Measurements from ENCODE around the gene UGT1A7. TPM values are rescaled to one million over a fixed set of nuclear protein-coding genes. Genes with fewer than 3 reads are reported as not detected.
"Not testable (repeated sequence)": the region's sequence is repeated elsewhere in the genome, so short reads cannot be mapped to it uniquely, and the experiment has no call there.

UGT1A7 gene
- under 1 TPM in 1 of 3 donors, not detected in 2; 0.10 TPM for total RNA-seq

DNA sequence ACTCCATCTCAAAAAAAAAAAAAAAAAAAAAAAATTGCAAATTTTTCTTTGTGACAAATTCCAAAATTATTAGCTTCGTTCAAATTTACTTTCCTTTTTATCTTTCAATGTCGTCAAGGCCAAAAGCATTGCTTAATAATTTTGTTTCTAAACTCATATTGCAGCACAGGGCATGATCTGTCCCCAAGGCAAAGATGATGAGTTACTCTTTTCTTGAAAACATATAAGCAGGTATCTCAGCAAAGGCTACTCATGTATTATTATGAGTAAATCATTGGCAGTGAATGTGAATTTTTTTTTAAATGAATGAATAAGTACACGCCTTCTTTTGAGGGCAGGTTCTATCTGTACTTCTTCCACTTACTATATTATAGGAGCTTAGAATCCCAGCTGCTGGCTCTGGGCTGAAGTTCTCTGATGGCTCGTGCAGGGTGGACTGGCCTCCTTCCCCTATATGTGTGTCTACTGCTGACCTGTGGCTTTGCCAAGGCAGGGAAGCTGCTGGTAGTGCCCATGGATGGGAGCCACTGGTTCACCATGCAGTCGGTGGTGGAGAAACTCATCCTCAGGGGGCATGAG lies at the start of gene UGT1A7:
TSS of gene UGT1A7 (plus strand) at position 381 of the 579 bp plus-strand sequence. CDS start at position 418, 37 bp downstream.
- Mint-ChIP-seq H3K36me3 (ENCODE audit: insufficient read depth) (no peaks in the 10 kb centered on the region), H3K9me3 (no peaks in the 10 kb centered on the region), H3K27me3 (ENCODE audit: low read depth) (peaks cover 10% of the 10 kb centered on the region), H3K4me3 (no peak within 1 kb of the TSS), H3K4me1 (ENCODE audit: low read depth) (no peaks in the 10 kb centered on the region)
- DNase-seq, result no peak
- ATAC-seq, result no peak

DNA sequence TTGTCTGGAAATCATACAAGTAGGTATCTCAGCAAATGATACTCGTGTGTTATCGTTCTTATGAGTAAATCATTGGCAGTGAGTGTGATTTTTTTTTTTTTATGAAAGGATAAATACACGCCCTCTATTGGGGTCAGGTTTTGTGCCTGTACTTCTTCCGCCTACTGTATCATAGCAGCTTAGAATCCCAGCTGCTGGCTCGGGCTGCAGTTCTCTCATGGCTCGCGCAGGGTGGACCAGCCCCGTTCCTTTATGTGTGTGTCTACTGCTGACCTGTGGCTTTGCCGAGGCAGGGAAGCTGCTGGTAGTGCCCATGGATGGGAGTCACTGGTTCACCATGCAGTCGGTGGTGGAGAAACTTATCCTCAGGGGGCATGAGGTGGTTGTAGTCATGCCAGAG lies 45.4 kb upstream of the UGT1A7 start, which contains the start of gene UGT1A10:
TSS of gene UGT1A10 (plus strand) at position 143 of the 400 bp plus-strand sequence. CDS start at position 218, 75 bp downstream.
- not testable (repeated sequence) for H3K4me1 Mint-ChIP-seq (ENCODE audit: low read depth); H3K4me3 Mint-ChIP-seq; DNase-seq; ATAC-seq; H3K9me3 Mint-ChIP-seq; H3K36me3 Mint-ChIP-seq (ENCODE audit: insufficient read depth)
- H3K27me3 Mint-ChIP-seq (ENCODE audit: low read depth), result peaks cover 34% of the 10 kb centered on the region

DNA sequence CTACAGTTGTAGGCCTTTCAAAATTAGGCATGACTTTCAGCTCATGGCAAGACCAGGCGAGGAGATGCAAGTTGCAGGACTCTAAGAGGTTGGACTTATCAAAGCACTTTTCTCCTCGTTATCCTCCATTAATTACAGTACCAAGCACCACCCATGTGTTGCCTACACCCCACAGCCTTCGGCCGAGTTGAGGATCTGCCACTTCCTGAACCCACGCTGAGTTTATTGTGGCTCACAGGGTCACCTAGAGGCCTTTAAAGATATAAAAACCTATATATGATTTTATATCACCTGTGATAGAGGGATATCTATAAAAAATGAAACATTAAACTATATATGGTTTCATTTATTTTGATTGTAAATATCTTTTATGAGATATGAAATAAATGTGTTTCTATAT lies 42.9 kb upstream of the UGT1A7 start:
- no peak overlapping the region for H3K4me3 Mint-ChIP-seq
- ATAC-seq (no peak), DNase-seq (no peak)
- peaks cover 6% of the 10 kb centered on the region for H3K4me1 Mint-ChIP-seq (ENCODE audit: low read depth)
- no peaks in the 10 kb centered on the region for H3K36me3 Mint-ChIP-seq (ENCODE audit: insufficient read depth)
- peaks cover 26% of the 10 kb centered on the region for H3K27me3 Mint-ChIP-seq (ENCODE audit: low read depth)
- peaks cover 3% of the 10 kb centered on the region for H3K9me3 Mint-ChIP-seq

DNA sequence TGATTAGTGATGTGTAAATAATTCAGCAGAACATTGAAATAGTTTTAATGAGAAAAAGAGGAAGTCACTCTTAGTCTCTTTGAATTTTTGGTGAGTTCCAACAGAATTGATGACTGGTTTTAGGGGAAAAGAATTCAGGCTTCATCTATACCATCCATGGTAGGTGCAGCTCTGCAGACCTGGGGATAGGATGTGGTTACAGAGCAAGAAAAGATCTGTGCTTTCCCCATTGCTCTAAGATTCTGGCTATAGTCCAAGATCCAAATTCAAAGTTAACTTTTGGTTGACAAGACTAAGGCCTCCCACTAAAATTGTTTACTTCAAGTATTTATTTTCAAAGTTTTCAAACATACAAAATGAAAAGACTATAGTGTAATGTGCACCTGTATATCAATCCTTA lies 41.8 kb upstream of the UGT1A7 start:
- Mint-ChIP-seq H3K4me3 (no peak overlapping the region), H3K4me1 (ENCODE audit: low read depth) (peaks cover 6% of the 10 kb centered on the region), H3K36me3 (ENCODE audit: insufficient read depth) (no peaks in the 10 kb centered on the region), H3K9me3 (peaks cover 3% of the 10 kb centered on the region), H3K27me3 (ENCODE audit: low read depth) (peaks cover 18% of the 10 kb centered on the region)
- no peak for ATAC-seq
- DNase-seq, result no peak

DNA sequence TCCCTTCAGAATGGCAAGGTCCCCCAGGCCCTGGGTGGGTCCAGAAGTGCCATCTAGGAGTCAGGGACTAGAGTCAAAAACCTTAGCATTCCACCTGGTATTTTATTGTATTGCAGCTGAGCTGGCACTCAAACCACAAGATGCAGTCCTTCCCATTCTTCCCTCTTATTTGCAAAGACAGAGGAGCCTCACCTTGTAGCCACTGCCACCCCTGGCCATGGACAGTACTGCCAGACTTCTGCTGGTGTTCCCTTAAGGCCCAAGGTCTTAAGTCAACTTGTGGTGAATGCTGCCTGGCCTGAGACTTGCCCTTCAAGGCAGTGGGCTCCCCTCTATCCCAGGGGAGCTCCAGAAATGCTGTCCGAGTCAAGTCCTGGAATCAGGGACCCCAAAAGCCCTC lies 38.6 kb upstream of the UGT1A7 start:
- H3K36me3 Mint-ChIP-seq (ENCODE audit: insufficient read depth), result no peaks in the 10 kb centered on the region
- H3K27me3 Mint-ChIP-seq (ENCODE audit: low read depth), result peaks cover 9% of the 10 kb centered on the region
- ATAC-seq (no peak), DNase-seq (no peak)
- peaks cover 6% of the 10 kb centered on the region for H3K4me1 Mint-ChIP-seq (ENCODE audit: low read depth)
- H3K9me3 Mint-ChIP-seq, result peaks cover 12% of the 10 kb centered on the region
- H3K4me3 Mint-ChIP-seq, result no peak overlapping the region

DNA sequence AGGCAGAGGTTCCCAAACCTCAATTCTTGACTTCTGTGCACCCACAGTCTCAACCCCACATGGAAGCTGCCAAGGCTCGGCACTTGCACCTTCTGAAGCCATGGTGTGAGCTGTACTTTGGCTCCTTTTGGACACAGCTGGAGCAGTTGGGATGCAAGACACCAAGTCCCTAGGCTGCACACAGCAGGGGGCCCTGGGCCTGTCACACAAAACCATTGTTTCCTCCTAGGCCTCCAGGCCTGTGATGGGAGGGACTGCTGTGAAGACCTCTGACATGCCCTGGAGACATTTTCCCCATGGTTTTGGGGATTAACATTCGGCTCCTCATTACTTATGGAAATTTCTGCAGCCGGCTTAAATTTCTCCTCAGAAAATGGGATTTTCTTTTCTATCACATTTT lies 35.7 kb upstream of the UGT1A7 start:
- not testable (repeated sequence) for DNase-seq; H3K36me3 Mint-ChIP-seq (ENCODE audit: insufficient read depth); H3K4me1 Mint-ChIP-seq (ENCODE audit: low read depth); H3K4me3 Mint-ChIP-seq; ATAC-seq
- Mint-ChIP-seq H3K27me3 (ENCODE audit: low read depth) (peaks cover 18% of the 10 kb centered on the region), H3K9me3 (peaks cover 12% of the 10 kb centered on the region)

DNA sequence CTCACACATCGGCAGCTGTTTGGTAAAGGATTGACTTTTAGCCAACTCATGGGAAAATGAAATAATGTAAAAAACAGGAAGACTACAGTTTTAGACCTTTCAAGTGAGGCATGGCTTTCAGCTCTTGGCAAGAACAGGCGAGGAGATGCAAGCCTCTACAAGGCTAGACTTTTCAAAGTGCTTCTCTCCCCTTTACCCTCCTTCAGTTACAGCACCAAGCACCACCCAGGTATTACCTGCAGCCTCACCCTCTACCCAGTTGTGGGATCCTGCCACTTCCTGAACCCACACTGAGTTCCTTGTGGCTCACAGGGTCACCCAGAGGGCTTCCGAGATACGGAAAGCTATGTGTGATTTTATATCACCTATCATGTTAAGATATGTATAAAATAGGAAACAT lies 30.7 kb upstream of the UGT1A7 start:
- DNase-seq (no peak), ATAC-seq (no peak)
- H3K4me3 Mint-ChIP-seq, result no peak overlapping the region
- peaks cover 8% of the 10 kb centered on the region for H3K9me3 Mint-ChIP-seq
- H3K36me3 Mint-ChIP-seq (ENCODE audit: insufficient read depth), result no peaks in the 10 kb centered on the region
- no peaks in the 10 kb centered on the region for H3K4me1 Mint-ChIP-seq (ENCODE audit: low read depth)
- peaks cover 30% of the 10 kb centered on the region for H3K27me3 Mint-ChIP-seq (ENCODE audit: low read depth)

DNA sequence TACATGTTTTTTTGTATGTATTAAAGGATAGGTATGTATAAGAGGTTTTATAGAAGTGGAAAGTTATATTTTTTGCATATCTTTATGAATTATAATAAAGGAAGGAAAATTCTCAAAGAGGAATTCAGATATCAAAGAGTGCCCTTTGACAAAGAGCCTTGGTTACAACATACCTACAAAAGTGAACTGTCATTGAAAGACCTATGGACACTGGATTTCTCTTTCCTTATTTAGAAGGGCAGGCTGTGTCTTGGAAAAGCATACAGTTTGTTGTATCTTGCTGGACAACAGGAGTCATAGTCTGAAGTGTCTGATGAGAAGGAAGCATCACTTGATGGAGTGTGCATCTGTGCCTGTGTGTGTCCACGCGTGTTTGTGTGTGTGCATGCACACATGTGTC lies 30.3 kb upstream of the UGT1A7 start:
- H3K9me3 Mint-ChIP-seq, result peaks cover 6% of the 10 kb centered on the region
- H3K4me1 Mint-ChIP-seq (ENCODE audit: low read depth), result no peaks in the 10 kb centered on the region
- H3K27me3 Mint-ChIP-seq (ENCODE audit: low read depth), result peaks cover 29% of the 10 kb centered on the region

DNA sequence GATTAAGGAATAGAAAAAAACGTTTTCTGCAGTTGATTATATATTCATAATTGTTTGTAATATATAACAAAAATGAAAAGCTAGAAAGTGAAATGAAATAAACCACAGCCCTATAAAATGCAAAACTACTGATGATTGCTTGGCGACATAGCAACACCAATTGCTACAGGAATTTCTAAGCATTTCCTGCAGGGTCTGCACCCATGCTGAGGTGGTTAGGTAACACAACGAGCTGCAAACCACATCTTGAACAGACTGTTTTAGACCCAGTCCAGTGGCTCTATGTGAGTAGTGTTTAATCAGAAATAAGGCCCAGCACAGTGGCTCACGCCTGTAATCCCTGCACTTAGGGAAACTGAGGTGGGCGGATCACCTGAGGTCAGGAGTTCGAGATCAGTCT lies 27.2 kb upstream of the UGT1A7 start:
- Mint-ChIP-seq H3K4me1 (ENCODE audit: low read depth) (no peaks in the 10 kb centered on the region), H3K27me3 (ENCODE audit: low read depth) (peaks cover 24% of the 10 kb centered on the region), H3K36me3 (ENCODE audit: insufficient read depth) (no peaks in the 10 kb centered on the region), H3K4me3 (no peak overlapping the region), H3K9me3 (no peaks in the 10 kb centered on the region)
- DNase-seq, result no peak
- ATAC-seq, result no peak

More for the DNA sequence above, 30.3 kb upstream of the UGT1A7 start:
- Mint-ChIP-seq H3K36me3 (ENCODE audit: insufficient read depth) (no peaks in the 10 kb centered on the region), H3K4me3 (no peak overlapping the region)
- DNase-seq (no peak), ATAC-seq (no peak)

DNA sequence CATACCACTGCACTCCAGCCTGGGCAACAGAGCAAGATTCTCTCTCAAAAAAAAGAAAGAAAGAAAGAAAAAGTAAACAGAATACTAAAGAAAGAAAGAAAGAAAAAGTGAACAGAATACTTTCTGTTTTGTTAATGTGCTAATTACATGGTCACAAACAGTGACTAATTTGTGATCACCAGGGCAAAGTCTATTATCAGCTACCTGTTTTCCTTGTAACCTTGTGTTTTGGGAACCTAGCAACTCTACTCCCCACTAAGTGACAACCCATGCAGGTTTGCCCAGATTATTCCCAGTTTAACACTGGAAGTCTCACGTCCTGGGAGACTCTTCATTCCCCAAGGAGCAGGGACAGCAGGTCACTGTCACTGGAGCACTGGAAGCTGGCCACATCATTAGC lies 26.7 kb upstream of the UGT1A7 start:
- ATAC-seq (no peak), DNase-seq (no peak)
- Mint-ChIP-seq H3K4me1 (ENCODE audit: low read depth) (no peaks in the 10 kb centered on the region), H3K27me3 (ENCODE audit: low read depth) (peaks cover 27% of the 10 kb centered on the region), H3K9me3 (no peaks in the 10 kb centered on the region), H3K4me3 (no peak overlapping the region), H3K36me3 (ENCODE audit: insufficient read depth) (no peaks in the 10 kb centered on the region)

DNA sequence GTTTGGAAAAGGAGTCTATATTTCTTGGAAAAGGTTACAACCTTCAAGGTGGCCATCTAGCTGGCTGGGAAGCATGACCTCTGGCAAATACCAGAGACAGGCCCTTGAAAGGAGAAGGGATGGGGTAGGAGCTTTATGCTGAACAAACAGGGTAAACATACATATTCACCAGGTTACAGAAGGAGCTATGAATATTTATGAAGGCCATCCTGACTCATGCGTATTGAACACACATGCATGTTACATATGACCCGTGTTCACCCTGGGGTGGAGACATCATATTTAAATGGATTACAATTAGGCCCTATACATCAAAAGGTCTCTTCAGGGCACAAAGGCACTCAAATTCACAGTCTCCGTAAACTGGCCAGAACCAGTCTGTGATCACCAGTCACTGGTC lies 25.8 kb upstream of the UGT1A7 start:
- DNase-seq; ATAC-seq; H3K36me3 Mint-ChIP-seq (ENCODE audit: insufficient read depth); H3K4me3 Mint-ChIP-seq; H3K4me1 Mint-ChIP-seq (ENCODE audit: low read depth); H3K9me3 Mint-ChIP-seq: not testable (repeated sequence)
- peaks cover 21% of the 10 kb centered on the region for H3K27me3 Mint-ChIP-seq (ENCODE audit: low read depth)

DNA sequence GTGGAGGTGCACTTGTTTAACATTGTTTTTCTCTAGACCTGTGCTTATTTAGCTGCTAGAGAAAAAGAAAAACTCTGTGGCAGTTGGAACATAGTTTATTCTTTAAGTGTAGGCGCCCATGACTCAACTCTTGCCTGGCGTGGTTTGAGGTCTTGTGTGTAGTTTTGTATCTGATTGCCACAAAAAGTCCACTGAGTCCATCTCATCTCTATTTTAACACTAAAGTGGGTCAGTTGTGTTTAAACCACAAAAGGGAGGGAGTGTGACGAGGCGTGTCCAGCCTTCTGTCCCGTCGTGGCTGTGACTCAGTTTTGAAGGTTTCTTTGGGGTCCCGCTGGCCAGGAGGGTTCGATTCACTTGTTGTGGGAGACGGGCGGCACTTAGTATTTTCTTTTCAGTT lies 25.3 kb upstream of the UGT1A7 start:
- DNase-seq (no peak), ATAC-seq (no peak)
- Mint-ChIP-seq H3K4me3 (no peak overlapping the region), H3K27me3 (ENCODE audit: low read depth) (peaks cover 24% of the 10 kb centered on the region), H3K36me3 (ENCODE audit: insufficient read depth) (no peaks in the 10 kb centered on the region), H3K4me1 (ENCODE audit: low read depth) (no peaks in the 10 kb centered on the region), H3K9me3 (no peaks in the 10 kb centered on the region)

DNA sequence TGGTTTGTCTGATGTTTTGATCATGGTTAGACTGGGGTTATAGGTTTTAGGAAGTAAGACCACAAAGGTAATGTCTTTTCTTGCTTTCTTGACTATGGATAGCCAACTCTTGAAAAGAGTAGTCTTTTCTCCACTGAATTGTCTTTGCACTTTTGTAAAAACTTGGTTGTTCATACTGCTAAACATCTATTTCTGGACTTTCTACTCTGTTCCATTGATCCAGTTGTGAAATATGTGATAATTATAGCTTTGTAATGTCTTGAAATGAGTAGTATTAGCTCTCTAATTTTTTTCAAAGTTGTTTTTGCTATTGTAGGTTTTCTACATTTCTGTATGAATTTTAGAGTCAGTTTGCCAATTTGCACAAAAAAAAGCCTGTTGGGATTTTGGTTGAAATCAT lies 23.1 kb upstream of the UGT1A7 start:
- H3K4me3 Mint-ChIP-seq, result no peak overlapping the region
- peaks cover 30% of the 10 kb centered on the region for H3K27me3 Mint-ChIP-seq (ENCODE audit: low read depth)
- H3K9me3 Mint-ChIP-seq, result no peaks in the 10 kb centered on the region
- ATAC-seq, result no peak
- DNase-seq, result no peak
- H3K36me3 Mint-ChIP-seq (ENCODE audit: insufficient read depth), result no peaks in the 10 kb centered on the region
- H3K4me1 Mint-ChIP-seq (ENCODE audit: low read depth), result no peaks in the 10 kb centered on the region

DNA sequence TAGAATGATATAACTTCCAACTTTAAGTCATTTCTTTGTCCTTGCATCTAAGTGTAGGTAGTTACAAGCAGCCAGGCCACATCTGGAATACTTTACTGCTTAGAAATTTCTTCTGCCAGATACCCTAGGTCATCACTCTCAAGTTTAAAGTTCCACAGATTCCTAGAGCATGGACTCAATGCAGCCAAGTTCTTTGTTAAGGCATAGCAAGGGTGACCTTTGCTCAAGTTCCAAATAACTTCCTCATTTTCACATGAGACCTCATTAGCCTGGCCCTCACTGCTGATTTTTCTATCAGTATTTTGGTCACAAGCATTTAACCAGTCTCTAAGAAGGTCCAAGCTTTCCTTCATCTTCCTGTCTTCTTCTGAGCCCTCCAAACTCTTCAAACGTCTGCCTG lies 17.8 kb upstream of the UGT1A7 start:
- H3K36me3 Mint-ChIP-seq (ENCODE audit: insufficient read depth), result no peaks in the 10 kb centered on the region
- H3K4me3 Mint-ChIP-seq, result no peak overlapping the region
- H3K9me3 Mint-ChIP-seq, result peaks cover 5% of the 10 kb centered on the region
- H3K27me3 Mint-ChIP-seq (ENCODE audit: low read depth), result peaks cover 40% of the 10 kb centered on the region
- H3K4me1 Mint-ChIP-seq (ENCODE audit: low read depth), result no peaks in the 10 kb centered on the region
- no peak for DNase-seq
- no peak for ATAC-seq

DNA sequence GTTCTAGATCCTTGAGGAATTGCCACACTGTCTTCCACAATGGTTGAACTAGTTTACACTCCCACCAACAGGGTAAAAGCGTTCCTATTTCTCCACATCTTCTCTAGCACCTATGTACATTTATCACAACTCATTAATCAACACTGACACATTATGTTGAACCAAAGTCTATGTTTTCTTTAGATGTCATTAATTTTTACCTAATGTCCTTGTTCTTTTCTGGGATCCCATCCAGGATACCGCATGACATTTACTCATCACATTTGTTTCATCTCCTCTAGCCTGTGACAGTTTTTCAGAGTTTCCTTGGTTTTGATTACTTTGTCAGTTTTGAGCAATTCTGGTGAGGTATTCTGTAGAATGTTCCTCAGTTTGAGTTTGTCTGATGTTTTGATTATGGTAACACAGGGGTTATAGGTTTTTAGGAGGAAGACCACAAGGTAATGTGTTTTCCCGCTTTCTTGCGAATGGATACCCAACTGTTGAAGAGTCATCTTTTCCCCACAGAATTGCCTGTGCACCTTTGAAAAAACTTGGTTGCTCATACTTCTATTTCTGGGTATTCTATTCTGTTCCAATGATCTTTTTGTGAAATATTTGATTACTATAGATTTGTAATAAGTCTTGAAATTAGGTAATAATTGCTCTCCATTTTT lies 13.0 kb upstream of the UGT1A7 start:
- no peak for ATAC-seq
- Mint-ChIP-seq H3K4me1 (ENCODE audit: low read depth) (no peaks in the 10 kb centered on the region), H3K9me3 (peaks cover 5% of the 10 kb centered on the region), H3K4me3 (no peak overlapping the region), H3K36me3 (ENCODE audit: insufficient read depth) (no peaks in the 10 kb centered on the region), H3K27me3 (ENCODE audit: low read depth) (peaks cover 38% of the 10 kb centered on the region)
- DNase-seq, result no peak

All from activated T-cell treated with anti-CD3 and anti-CD28 coated beads, Interleukin-2, amount 50 U/mL, for 4 hours (primary cell).